Subcutaneous adipose tissue (tissue), 4 donors: ENCODE data around the gene GNG13. TPM values are rescaled to one million over a fixed set of nuclear protein-coding genes. Genes with fewer than 3 reads are reported as not detected.

Experiments used
- total RNA-seq, 4 donors: library from RNA; depleted of rRNA; stranded (reverse); fragments of >200 nt; gene quantifications; one replicate each; pipeline ENCODE4 v1.1.0, GENCODE V29; 2016
- TF ChIP-seq, protein P1 (sequence below): fragments of 450-650 bp; IDR thresholded peaks from one replicate; pipeline ENCODE4 v1.5.1; 2016; ENCODE audit warnings: low read depth, mild to moderate bottlenecking, control low read depth, antibody characterized with exemption, moderate library complexity

GNG13 gene
- total RNA-seq, 4 donors from 2014 or later = not detected

DNA sequence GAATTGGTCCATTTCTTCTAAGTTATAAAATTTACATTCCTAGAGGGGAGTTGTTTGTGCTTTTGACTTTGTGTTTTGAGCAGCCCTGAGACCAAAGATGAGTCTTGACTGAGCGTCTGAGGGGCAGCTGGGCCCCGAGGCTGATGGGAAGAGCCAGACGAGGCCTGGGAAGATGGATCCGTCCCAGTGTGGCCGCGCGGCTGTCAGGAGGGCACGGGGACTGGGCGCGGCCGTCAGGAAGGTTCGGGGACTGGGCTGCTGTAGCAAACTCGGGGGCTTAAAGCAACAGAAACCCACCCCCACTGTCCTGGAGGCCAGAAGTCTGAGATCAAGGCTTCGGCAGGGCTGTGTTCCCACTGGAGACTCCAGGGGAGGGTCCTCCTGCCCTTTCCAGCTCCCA is 38.2 kb upstream of the GNG13 start:
- TF ChIP-seq, protein P1, sequence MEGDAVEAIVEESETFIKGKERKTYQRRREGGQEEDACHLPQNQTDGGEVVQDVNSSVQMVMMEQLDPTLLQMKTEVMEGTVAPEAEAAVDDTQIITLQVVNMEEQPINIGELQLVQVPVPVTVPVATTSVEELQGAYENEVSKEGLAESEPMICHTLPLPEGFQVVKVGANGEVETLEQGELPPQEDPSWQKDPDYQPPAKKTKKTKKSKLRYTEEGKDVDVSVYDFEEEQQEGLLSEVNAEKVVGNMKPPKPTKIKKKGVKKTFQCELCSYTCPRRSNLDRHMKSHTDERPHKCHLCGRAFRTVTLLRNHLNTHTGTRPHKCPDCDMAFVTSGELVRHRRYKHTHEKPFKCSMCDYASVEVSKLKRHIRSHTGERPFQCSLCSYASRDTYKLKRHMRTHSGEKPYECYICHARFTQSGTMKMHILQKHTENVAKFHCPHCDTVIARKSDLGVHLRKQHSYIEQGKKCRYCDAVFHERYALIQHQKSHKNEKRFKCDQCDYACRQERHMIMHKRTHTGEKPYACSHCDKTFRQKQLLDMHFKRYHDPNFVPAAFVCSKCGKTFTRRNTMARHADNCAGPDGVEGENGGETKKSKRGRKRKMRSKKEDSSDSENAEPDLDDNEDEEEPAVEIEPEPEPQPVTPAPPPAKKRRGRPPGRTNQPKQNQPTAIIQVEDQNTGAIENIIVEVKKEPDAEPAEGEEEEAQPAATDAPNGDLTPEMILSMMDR = no peak

DNA sequence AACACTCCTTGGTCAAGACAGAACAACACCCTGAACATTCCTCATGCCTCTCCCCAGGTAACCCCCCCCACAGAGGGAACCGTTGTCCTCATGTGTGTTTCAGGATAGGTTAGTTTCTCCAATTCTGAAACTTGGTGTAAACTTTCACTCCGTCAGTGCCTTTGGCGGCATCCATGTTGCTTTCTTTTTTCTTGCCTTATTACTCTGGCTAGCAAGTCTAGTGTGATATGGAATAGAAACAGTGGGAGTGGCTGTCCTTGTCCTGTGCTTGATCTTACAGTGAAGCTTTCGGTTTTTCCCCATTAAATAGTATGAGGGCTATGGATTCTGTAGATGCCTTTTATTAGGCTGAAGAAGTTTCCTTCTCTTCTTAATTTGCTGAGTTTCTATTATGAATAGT is 35.7 kb upstream of the GNG13 start:
- TF ChIP-seq, protein P1 = no peak

DNA sequence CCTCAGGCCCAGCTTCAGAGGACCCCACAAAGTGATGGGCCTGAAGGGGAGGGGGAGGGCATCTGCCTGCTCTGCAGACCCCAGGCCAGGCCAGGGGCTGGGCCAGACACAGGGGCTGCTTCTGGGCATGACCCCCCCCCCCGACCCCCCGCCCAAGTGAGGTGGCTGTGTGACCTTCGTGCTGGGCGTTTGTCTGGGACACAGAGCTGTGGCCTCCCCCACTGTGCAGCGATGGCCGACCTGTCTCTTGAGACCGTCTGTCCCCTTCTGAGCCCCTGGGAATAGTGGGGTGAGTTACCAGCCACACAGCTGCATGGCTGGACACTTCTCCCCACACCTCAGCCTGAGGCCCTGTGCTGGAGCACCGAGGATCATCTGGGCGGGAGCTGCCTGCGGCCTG is 34.8 kb upstream of the GNG13 start:
- TF ChIP-seq, protein P1 = no peak

DNA sequence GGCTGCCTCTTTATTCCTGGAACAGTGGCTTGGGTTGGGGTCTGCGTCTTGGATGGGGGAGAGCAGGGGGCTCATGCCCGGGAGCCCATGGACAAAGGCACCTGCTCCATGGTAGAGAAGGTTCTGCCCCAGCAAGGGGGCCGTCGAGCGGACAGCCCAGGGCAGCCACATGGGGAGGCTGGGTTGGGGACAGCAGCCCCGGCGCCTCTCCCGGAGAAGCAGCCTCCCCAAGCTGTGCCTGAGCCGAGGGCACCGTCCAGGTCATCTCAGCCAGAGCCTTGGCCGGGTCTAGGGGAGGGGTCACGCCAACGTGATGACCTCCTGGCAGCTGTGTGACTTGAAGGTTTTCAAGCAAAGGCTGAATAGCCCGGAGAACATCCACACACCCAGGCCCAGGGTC is 32.9 kb upstream of the GNG13 start:
- TF ChIP-seq, protein P1 = no peak

DNA sequence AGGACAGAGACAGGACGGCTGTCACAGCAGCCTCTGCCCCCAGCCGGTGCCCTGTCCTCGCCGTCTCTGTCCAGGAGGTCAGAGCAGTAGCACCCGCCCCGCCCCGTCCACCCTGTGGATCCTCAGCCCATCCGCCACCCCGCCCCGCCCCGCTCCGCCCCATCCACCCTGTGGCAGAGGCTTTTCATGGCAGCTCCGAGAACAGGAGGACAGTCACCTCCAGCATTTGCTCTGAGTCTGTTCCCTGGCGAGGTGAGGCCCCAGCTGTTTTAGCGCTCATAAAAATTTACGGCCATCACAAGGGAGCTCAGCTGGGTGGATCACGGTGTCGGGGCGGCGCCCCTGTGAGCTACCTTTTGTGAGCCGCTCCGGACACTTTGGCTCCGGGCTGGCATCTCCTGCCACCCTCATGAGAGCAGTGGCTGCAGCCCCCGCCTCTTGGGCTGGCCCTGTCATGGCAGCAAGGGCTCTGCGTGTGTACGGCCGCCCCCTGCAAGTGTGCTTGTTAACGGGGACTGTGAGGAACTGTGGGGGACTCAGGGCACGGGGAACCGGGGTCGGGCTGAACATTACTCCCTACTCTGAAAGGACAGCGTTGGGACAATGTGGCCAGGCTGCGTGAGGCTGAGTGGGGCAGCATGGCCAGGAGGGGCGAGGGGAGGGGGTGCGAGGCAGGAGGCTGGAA is 32.3 kb upstream of the GNG13 start:
- TF ChIP-seq, protein P1 = no peak

DNA sequence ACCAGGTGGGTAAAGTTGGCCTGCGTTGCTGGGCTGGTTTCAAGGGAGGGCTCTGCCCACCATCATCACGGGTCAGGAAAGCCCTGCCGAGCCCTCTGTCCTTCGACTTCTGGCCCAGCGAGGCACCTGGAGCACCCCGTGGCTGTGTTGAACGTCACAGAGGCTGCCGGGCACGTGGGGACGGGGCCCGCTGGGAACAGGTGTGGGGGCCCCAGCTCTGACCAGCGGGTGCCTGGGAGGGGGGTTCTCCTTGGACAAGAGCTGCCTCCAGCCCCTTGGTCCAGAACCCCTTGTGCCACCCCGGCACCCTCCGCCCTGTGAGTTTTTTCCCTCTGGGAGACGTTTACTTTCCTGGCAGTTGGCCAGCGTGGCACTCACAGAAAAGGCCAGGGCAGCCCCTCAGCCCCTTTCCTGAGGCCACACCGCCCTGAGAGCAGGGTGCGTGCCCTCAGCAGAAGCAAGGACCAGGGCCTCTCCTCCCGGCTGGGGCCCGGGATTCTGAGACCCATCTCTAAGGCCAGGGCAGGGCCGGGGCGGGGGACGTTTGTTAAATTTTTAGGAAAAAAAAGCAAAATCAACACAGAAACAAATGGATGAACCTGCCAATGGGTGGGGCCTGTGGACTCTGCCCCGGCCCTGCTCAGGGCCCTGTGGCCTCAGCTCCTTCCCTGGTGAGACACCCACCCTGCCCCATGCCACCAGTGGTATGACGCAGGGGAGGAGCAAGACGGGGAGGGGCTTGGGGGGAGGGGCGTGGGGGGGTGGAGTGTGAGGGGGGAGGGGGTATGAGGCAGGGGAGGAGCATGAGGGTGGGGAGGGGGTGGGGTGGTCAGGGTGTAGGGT is 31.3 kb upstream of the GNG13 start:
- TF ChIP-seq, protein P1 = no peak

DNA sequence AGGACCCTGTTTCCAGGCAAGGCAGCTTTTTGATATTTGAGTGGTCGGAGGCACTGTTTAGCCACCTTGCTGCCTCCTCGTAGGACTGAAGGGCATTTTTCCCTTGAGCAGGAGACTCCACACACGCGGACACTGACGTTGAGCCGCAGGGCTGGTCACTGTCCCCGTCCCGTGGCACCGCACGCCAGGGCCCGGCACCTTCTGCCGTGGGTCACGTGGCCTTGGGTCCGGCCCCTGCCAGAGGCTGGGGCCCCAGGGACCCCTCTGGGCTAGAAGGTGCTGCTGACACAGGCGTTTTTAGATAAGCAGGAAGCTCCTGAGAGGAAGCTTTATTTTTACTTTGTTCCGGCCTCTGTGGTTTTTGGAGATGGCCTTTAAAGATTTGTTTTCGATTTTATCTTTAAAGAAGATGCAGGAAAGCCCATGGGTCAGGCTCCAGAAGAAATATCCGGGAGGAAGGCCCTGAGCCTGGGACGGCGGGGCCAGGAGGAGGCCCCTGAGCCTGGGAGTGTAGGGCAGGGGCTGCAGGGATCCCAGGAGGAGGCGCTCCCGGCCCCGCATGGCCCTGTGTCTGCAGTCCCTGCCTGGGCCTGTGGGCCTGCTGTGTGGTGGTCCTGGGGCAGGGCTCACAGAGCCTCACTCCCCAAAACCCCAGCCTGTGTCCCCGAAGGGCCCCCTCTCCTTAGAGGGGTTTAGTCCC is 30.5 kb upstream of the GNG13 start:
- TF ChIP-seq, protein P1 = no peak
